Natural killer cell (primary cell): ENCODE data around the gene SGPP1. TPM values are rescaled to one million over a fixed set of nuclear protein-coding genes. Genes with fewer than 3 reads are reported as not detected.
"Not testable (repeated sequence)": the region's sequence is repeated elsewhere in the genome, so short reads cannot be mapped to it uniquely, and the experiment has no call there.

Source experiments
- ATAC-seq, 3 donors: fragments of 150-1000 bp in 2 of 3; fragments of 200-7000 bp in 1 of 3; cut with Tn5 transposase; 1 replicate in 1 of 3; 2 replicates in 2 of 3; pipeline ENCODE4 v1.10.0; 2021; ENCODE audit warnings: mild to moderate bottlenecking in 2 of 3, moderate library complexity in 2 of 3
- DNase-seq, 2 donors: peaks; one replicate each; pipeline versions ENCODE4 v3.0.0 to v3.0.0-alpha.2; 2013 to 2021; ENCODE audit warnings: mixed read lengths in 1 of 2
- H3K27ac ChIP-seq: one replicate; pipeline ENCODE4 v1.5.1; 2013; ENCODE audit warnings: mild to moderate bottlenecking, low read length
- H3K27me3 ChIP-seq: one replicate; pipeline ENCODE4 v1.6.1; 2013; ENCODE audit warnings: low read length; ENCODE audit not compliant: control insufficient read depth, insufficient read depth
- H3K36me3 ChIP-seq: one replicate; pipeline ENCODE4 v1.6.1; 2013; ENCODE audit warnings: low read length; ENCODE audit not compliant: control insufficient read depth, insufficient read depth
- H3K4me1 ChIP-seq: one replicate; pipeline ENCODE4 v1.6.1; 2013; ENCODE audit warnings: low read length; ENCODE audit not compliant: control insufficient read depth, insufficient read depth
- H3K4me3 ChIP-seq: one replicate; pipeline ENCODE4 v1.5.1; 2013; ENCODE audit warnings: low read length
- H3K9me3 ChIP-seq: one replicate; pipeline ENCODE4 v1.6.1; 2013; ENCODE audit warnings: low read length; ENCODE audit not compliant: control insufficient read depth, insufficient read depth
- H3K27ac Mint-ChIP-seq, 2 donors: one replicate each; pipeline ENCODE4 v1.8.0; 2022; ENCODE audit warnings: mild to moderate bottlenecking in 2 of 2, mixed read lengths in 2 of 2, moderate library complexity in 1 of 2
- H3K27me3 Mint-ChIP-seq, 2 donors: one replicate each; pipeline ENCODE4 v1.8.0; 2022; ENCODE audit warnings: low read depth in 2 of 2, mixed read lengths in 2 of 2
- H3K36me3 Mint-ChIP-seq: one replicate; pipeline ENCODE4 v1.8.0; 2022; ENCODE audit warnings: mixed read lengths
- H3K4me1 Mint-ChIP-seq, 2 donors: one replicate each; pipeline ENCODE4 v1.8.0; 2022; ENCODE audit warnings: mixed read lengths in 2 of 2
- H3K4me3 Mint-ChIP-seq: one replicate; pipeline ENCODE4 v1.8.0; 2022; ENCODE audit warnings: mild to moderate bottlenecking, moderate library complexity, mixed read lengths
- H3K9me3 Mint-ChIP-seq, 2 donors: one replicate each; pipeline ENCODE4 v1.8.0; 2022; ENCODE audit warnings: mixed read lengths in 2 of 2
- WGBS: methylation state at CpG from one replicate; pipeline ENCODE4 v1.1.7; 2013; ENCODE audit warnings: missing lambda C conversion rate; ENCODE audit not compliant: insufficient coverage; 5-methylcytosine and 5-hydroxymethylcytosine counted together
- intact Hi-C: fragments of 100-400 bp; cut with micrococcal nuclease; formaldehyde crosslinking; loops from one replicate; pipeline ENCODE4 v1.14.2; 2022
- total RNA-seq, 4 donors: library from RNA; stranded (reverse); fragments of 120-200 nt in 1 of 4; gene quantifications; one replicate each; pipeline versions ENCODE4 v1.2.3 to v1.2.4, GENCODE V29; 2013 to 2022
- TF ChIP-seq, protein P1 (sequence below): fragments of 200-600 bp; IDR thresholded peaks from one replicate; pipeline ENCODE4 v1.8.0; 2022; ENCODE audit warnings: antibody characterized with exemption

Gene SGPP1
- total RNA-seq, 3 donors from 2014 or later (not counting 1 experiment from before 2014, with no cell fraction given) = 17.8 to 23.4 (median 23.3) TPM

DNA sequence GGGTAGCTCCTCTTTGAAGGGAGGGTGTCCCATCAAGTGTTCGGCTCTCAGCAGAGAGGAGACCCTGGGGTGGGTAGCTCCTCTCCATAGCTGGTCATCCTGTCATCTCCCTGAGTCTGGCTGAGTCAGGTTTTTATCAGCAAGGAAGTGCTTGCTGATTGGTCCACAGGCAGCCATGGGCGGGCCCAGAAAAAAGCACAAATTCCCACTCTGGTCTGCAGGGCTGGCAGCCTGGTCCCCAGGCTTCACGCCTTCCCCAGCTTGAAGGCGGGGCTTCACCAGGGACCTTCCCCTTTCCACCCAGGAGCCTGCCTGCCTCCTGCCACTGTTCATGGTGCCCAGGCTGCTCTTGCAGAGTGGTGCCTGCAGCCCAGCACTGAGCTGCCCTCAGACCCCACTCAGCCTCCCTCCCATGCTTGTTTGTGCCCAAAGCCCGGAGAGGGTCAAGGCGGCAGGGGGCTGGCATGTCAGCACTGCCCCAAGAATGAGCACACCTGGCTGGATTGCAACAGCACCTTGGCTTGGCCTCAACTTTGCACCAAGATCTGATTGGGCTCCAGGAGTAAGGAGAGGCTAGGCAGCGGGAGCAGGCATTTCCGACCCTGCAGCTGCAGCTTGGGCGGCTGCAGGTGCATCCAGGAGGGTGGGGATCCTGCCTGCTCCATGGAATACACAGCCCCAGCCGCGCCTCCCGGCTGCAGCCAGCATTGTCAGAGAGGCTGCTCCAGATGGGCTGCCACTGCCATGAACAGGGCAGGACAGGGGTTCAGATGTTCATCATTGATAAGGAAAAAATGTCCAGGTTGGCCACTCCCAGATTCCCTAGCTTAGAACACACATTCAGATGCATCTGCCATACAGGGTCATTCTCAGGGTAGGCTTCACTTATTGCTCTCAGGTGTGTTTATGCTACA is 64.2 kb downstream of the SGPP1 start:
- Mint-ChIP-seq H3K27ac (no peak overlapping the region), H3K4me1 (no peaks in the 10 kb centered on the region), H3K9me3 (no peaks in the 10 kb centered on the region), H3K36me3 (no peaks in the 10 kb centered on the region), H3K4me3 (no peak overlapping the region), H3K27me3 (no peaks in the 10 kb centered on the region)
- Histone ChIP-seq H3K27me3 (no peaks in the 10 kb centered on the region), H3K9me3 (no peaks in the 10 kb centered on the region), H3K36me3 (no peaks in the 10 kb centered on the region), H3K27ac (no peak overlapping the region), H3K4me1 (no peaks in the 10 kb centered on the region), H3K4me3 (no peak overlapping the region)
- DNase-seq (no peak), ATAC-seq (peak in 2 of 3 donors; percentile 41 to 54)
- whole genome bisulfite sequencing = 96% methylated on average over 12 of the region's 12 CpGs
- intact Hi-C loops = no loop called here
- TF ChIP-seq, protein P1, sequence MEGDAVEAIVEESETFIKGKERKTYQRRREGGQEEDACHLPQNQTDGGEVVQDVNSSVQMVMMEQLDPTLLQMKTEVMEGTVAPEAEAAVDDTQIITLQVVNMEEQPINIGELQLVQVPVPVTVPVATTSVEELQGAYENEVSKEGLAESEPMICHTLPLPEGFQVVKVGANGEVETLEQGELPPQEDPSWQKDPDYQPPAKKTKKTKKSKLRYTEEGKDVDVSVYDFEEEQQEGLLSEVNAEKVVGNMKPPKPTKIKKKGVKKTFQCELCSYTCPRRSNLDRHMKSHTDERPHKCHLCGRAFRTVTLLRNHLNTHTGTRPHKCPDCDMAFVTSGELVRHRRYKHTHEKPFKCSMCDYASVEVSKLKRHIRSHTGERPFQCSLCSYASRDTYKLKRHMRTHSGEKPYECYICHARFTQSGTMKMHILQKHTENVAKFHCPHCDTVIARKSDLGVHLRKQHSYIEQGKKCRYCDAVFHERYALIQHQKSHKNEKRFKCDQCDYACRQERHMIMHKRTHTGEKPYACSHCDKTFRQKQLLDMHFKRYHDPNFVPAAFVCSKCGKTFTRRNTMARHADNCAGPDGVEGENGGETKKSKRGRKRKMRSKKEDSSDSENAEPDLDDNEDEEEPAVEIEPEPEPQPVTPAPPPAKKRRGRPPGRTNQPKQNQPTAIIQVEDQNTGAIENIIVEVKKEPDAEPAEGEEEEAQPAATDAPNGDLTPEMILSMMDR = no peak

DNA sequence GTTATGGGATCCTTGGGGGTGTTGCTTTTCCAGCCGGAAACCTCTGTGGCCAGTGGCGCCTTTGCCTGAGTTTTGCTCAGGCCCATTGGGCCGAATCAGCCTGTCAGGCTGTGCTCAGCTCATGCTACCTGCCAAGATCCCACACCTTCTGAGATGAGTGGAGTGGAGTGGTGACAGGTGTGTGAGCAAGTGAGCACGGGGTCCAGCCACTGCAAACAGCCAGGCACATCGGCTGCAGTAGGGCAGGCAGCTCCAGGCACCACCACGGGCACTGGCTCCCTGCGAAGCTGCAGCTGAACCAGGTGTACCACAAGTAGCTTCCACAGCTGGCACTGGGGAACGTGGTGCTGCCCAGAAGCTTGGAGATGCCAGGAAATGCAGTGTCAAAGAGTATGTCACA is 65.1 kb downstream of the SGPP1 start:
- 89% methylated on average over 8 of the region's 8 CpGs for WGBS
- no peak for ATAC-seq

DNA sequence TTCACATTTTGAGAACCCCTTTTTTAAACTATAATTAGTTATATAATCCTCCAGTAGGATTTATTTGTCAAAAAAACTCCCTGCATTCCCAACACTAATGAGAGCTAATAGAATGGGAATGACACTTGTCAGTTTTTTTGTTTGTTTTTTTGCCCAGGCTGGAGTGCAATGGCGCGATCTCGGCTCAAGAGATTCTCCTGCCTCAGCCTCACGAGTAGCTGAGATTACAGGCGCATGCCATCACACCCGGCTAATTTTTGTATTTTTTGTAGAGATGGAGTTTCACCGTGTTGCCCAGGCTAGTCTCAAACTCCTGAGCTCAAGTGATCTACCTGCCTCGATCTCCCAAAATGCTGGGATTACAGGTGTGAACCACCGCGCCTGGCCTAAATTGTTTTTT is 66.0 kb downstream of the SGPP1 start:
- H3K4me3 ChIP-seq, H3K36me3 Mint-ChIP-seq, H3K4me1 ChIP-seq, H3K9me3 ChIP-seq, H3K36me3 ChIP-seq, H3K4me3 Mint-ChIP-seq, DNase-seq, H3K27me3 ChIP-seq, H3K27ac Mint-ChIP-seq, H3K27ac ChIP-seq, intact Hi-C loops, ATAC-seq, H3K9me3 Mint-ChIP-seq, H3K27me3 Mint-ChIP-seq, H3K4me1 Mint-ChIP-seq: not testable (repeated sequence)
- 96% methylated on average over 10 of the region's 10 CpGs for WGBS

More for the DNA sequence above, 65.1 kb downstream of the SGPP1 start:
- no peak overlapping the region for H3K27ac Mint-ChIP-seq
- no peaks in the 10 kb centered on the region for H3K9me3 Mint-ChIP-seq
- TF ChIP-seq, protein P1 = no peak
- no peaks in the 10 kb centered on the region for H3K36me3 Mint-ChIP-seq
- no peaks in the 10 kb centered on the region for H3K27me3 ChIP-seq
- no peak overlapping the region for H3K27ac ChIP-seq
- H3K36me3 ChIP-seq = no peaks in the 10 kb centered on the region
- DNase-seq = no peak
- H3K4me3 Mint-ChIP-seq = no peak overlapping the region
- no peaks in the 10 kb centered on the region for H3K4me1 ChIP-seq
- no peak overlapping the region for H3K4me3 ChIP-seq
- intact Hi-C loops = no loop called here
- H3K9me3 ChIP-seq = no peaks in the 10 kb centered on the region
- no peaks in the 10 kb centered on the region for H3K27me3 Mint-ChIP-seq
- no peaks in the 10 kb centered on the region for H3K4me1 Mint-ChIP-seq

- WGBS = 89% methylated on average over 4 of the region's 4 CpGs
- H3K4me1 ChIP-seq = no peaks in the 10 kb centered on the region
- H3K4me1 Mint-ChIP-seq = no peaks in the 10 kb centered on the region
- H3K9me3 Mint-ChIP-seq = no peaks in the 10 kb centered on the region
- no peaks in the 10 kb centered on the region for H3K36me3 Mint-ChIP-seq
- no peaks in the 10 kb centered on the region for H3K27me3 ChIP-seq
- no peaks in the 10 kb centered on the region for H3K9me3 ChIP-seq
- H3K27me3 Mint-ChIP-seq = no peaks in the 10 kb centered on the region
- DNase-seq (no peak), ATAC-seq (no peak)
- no peak overlapping the region for H3K4me3 ChIP-seq
- no peak overlapping the region for H3K4me3 Mint-ChIP-seq
- H3K27ac ChIP-seq = no peak overlapping the region
- intact Hi-C loops = no loop called here
- H3K27ac Mint-ChIP-seq = no peak overlapping the region
- TF ChIP-seq, protein P1 = no peak
- no peaks in the 10 kb centered on the region for H3K36me3 ChIP-seq
Observed at GRCh38 chr14:63659726-63660125, 68.1 kb downstream of the SGPP1 start.
